H1 (cell line): ENCODE data around the gene GNB1L. TPM values are rescaled to one million over a fixed set of nuclear protein-coding genes. Genes with fewer than 3 reads are reported as not detected.

Experiments used
- CTCF ChIA-PET: fragments of 300-600 bp; sonication (Branson Sonifier 250); formaldehyde crosslinking; loops from one replicate; lab custom pipeline; 2021; ENCODE audit not compliant: partially characterized antibody; lab: Charles Lee
- POLR2A ChIA-PET: fragments of 300-600 bp; sonication (Branson Sonifier 250); formaldehyde crosslinking; loops from one replicate; lab custom pipeline; 2021; ENCODE audit warnings: inconsistent platforms; ENCODE audit not compliant: partially characterized antibody; lab: Charles Lee
- DNase-seq, 2 experiments: peaks; one replicate each; pipeline versions ENCODE4 v3.0.0 to v3.0.0-alpha.2; 2010 to 2022; ENCODE audit warnings: low spot score in 2 of 2, low read depth in 1 of 2, mixed read lengths in 1 of 2
- FAIRE-seq: peaks from 2 replicates; lab custom pipeline; 2011; peaks lifted over from hg19 to GRCh38; lab: Jason Lieb, UNC
- H2AFZ ChIP-seq: 2 replicates; pipeline ENCODE4 v1.8.1; 2012; ENCODE audit warnings: low read length, inconsistent platforms
- H2AK5ac ChIP-seq: 2 replicates; pipeline ENCODE4 v1.6.1; 2013; ENCODE audit warnings: low read depth, low read length
- H2BK120ac ChIP-seq: replicated peaks from 2 replicates; pipeline ENCODE3; 2013; ENCODE audit warnings: low read depth, low read length, inconsistent platforms
- H2BK12ac ChIP-seq: 2 replicates; pipeline ENCODE4 v1.6.1; 2013; ENCODE audit warnings: low read depth, low read length
- H2BK15ac ChIP-seq: 2 replicates; pipeline ENCODE4 v1.6.1; 2013; ENCODE audit warnings: low read length
- H2BK20ac ChIP-seq: 2 replicates; pipeline ENCODE4 v1.6.1; 2013; ENCODE audit warnings: low read length
- H2BK5ac ChIP-seq: 2 replicates; pipeline ENCODE4 v1.6.1; 2013; ENCODE audit warnings: low read depth, low read length
- H3K14ac ChIP-seq: 2 replicates; pipeline ENCODE4 v1.6.1; 2013; ENCODE audit warnings: inconsistent platforms; ENCODE audit not compliant: insufficient read length
- H3K18ac ChIP-seq: 2 replicates; pipeline ENCODE4 v1.6.1; 2013; ENCODE audit warnings: low read length; ENCODE audit errors: extremely low read depth
- H3K23ac ChIP-seq: 2 replicates; pipeline ENCODE4 v1.6.1; 2013; ENCODE audit warnings: inconsistent platforms; ENCODE audit not compliant: insufficient read length
- H3K23me2 ChIP-seq: 2 replicates; pipeline ENCODE4 v1.6.1; 2013; ENCODE audit warnings: low read depth, low read length
- H3K27ac ChIP-seq: 2 replicates; pipeline ENCODE4 v1.6.1; 2011; ENCODE audit warnings: low read depth, low read length, inconsistent platforms
- H3K27me3 ChIP-seq, 4 experiments: replicated peaks in 1 of 4; 1 replicate in 1 of 4; 2 replicates in 3 of 4; pipeline versions ENCODE4 v1.6.1 to v1.8.1; 2011 to 2013; ENCODE audit warnings: low read length in 3 of 4, mild to moderate bottlenecking in 3 of 4, inconsistent platforms in 2 of 4, mixed read lengths in 2 of 4, moderate library complexity in 1 of 4; ENCODE audit not compliant: control insufficient read depth in 3 of 4, insufficient read depth in 3 of 4; ENCODE audit errors: extremely low read depth in 1 of 4
- H3K36me3 ChIP-seq, 4 experiments: 2 replicates each; pipeline versions ENCODE4 v1.6.1 to v1.8.1; 2011 to 2013; ENCODE audit warnings: mild to moderate bottlenecking in 4 of 4, low read length in 3 of 4, moderate library complexity in 2 of 4, control low read depth in 1 of 4, inconsistent platforms in 1 of 4; ENCODE audit not compliant: insufficient read depth in 4 of 4, control insufficient read depth in 2 of 4
- H3K4ac ChIP-seq: replicated peaks from 2 replicates; pipeline ENCODE3; 2013; ENCODE audit warnings: low read length, low read depth, mixed read lengths, inconsistent platforms; ENCODE audit not compliant: insufficient read length
- H3K4me1 ChIP-seq, 4 experiments: replicated peaks in 1 of 4; 1 replicate in 1 of 4; 2 replicates in 3 of 4; pipeline versions ENCODE4 v1.6.1 to v1.8.1; 2011 to 2013; ENCODE audit warnings: low read length in 3 of 4, inconsistent platforms in 2 of 4, mixed read lengths in 1 of 4; ENCODE audit not compliant: insufficient read depth in 4 of 4, control insufficient read depth in 3 of 4
- H3K4me2 ChIP-seq, 2 experiments: 2 replicates each; pipeline versions ENCODE4 v1.6.1 to v1.8.1; 2011 to 2013; ENCODE audit warnings: low read depth in 2 of 2, low read length in 2 of 2, control low read depth in 1 of 2, inconsistent platforms in 1 of 2, mild to moderate bottlenecking in 1 of 2; ENCODE audit not compliant: insufficient read depth in 1 of 2
- H3K4me3 ChIP-seq, 4 experiments: fragments of 200-600, 300-600 bp in 1 of 4; sonication (generic), shearing (Covaris generic), sonication (Bioruptor Twin) in 1 of 4; 2 replicates each; pipeline versions ENCODE4 v1.5.1 to v1.8.1; 2011 to 2016; ENCODE audit warnings: low read length in 4 of 4, low read depth in 3 of 4, control low read depth in 2 of 4, inconsistent platforms in 2 of 4, mild to moderate bottlenecking in 2 of 4, mixed read lengths in 1 of 4, moderate library complexity in 1 of 4; ENCODE audit not compliant: insufficient read depth in 2 of 4; ENCODE audit errors: extremely low read depth in 1 of 4
- H3K56ac ChIP-seq: replicated peaks from 2 replicates; pipeline ENCODE3; 2013; ENCODE audit warnings: low read depth, mild to moderate bottlenecking, mixed read lengths, low read length, inconsistent platforms; ENCODE audit not compliant: insufficient read length
- H3K79me1 ChIP-seq: 2 replicates; pipeline ENCODE4 v1.6.1; 2013; ENCODE audit warnings: low read depth, low read length, control low read depth
- H3K79me2 ChIP-seq, 2 experiments: 2 replicates each; pipeline versions ENCODE4 v1.6.1 to v1.8.1; 2012 to 2013; ENCODE audit warnings: low read length in 2 of 2, mild to moderate bottlenecking in 2 of 2, inconsistent platforms in 1 of 2; ENCODE audit not compliant: insufficient read depth in 2 of 2, control insufficient read depth in 1 of 2
- H3K9ac ChIP-seq, 4 experiments: replicated peaks in 1 of 4; 1 replicate in 1 of 4; 2 replicates in 3 of 4; pipeline versions ENCODE4 v1.6.1 to v1.8.1; 2011 to 2013; ENCODE audit warnings: low read depth in 3 of 4, low read length in 3 of 4, control low read depth in 2 of 4, mild to moderate bottlenecking in 2 of 4, moderate library complexity in 2 of 4, inconsistent platforms in 1 of 4; ENCODE audit errors: extremely low read depth in 1 of 4
- H3K9me3 ChIP-seq, 2 experiments: 2 replicates each; pipeline versions ENCODE4 v1.6.1 to v1.8.1; 2012 to 2013; ENCODE audit warnings: mild to moderate bottlenecking in 2 of 2, moderate library complexity in 2 of 2, control low read depth in 1 of 2, inconsistent platforms in 1 of 2, low read depth in 1 of 2, low read length in 1 of 2, mixed read lengths in 1 of 2; ENCODE audit not compliant: insufficient read depth in 2 of 2
- H4K20me1 ChIP-seq, 2 experiments: replicated peaks in 1 of 2; 2 replicates each; pipeline versions ENCODE3 to v1.8.1; 2011 to 2013; ENCODE audit warnings: inconsistent platforms in 2 of 2, low read length in 2 of 2, mild to moderate bottlenecking in 1 of 2; ENCODE audit not compliant: insufficient read depth in 2 of 2, control insufficient read depth in 1 of 2
- H4K5ac ChIP-seq: 2 replicates; pipeline ENCODE4 v1.6.1; 2013; ENCODE audit warnings: low read length, low read depth, mixed read lengths, inconsistent platforms; ENCODE audit not compliant: insufficient read length
- H4K8ac ChIP-seq: 2 replicates; pipeline ENCODE4 v1.8.0; 2013; ENCODE audit warnings: mild to moderate bottlenecking, moderate library complexity, low read length, inconsistent platforms; ENCODE audit not compliant: insufficient read depth; ENCODE audit errors: extremely low read depth
- H4K91ac ChIP-seq: replicated peaks from 2 replicates; pipeline ENCODE3; 2013; ENCODE audit warnings: low read length, mixed read lengths, inconsistent platforms; ENCODE audit not compliant: insufficient read length
- POLR2A ChIP-seq, 2 experiments: IDR thresholded peaks; 1 replicate in 1 of 2; 2 replicates in 1 of 2; pipeline ENCODE4 v1.6.1; 2011; ENCODE audit warnings: low read depth in 2 of 2, low read length in 2 of 2, mild to moderate bottlenecking in 2 of 2; ENCODE audit errors: control extremely low read depth in 1 of 2
- WGBS, 2 experiments: shearing (Covaris generic) in 1 of 2; methylation state at CpG; one replicate each; pipeline versions ENCODE4 v1.1.6 to v1.1.7; 2013 to 2015; ENCODE audit warnings: low lambda C conversion rate in 2 of 2, mixed read lengths in 2 of 2, inconsistent platforms in 1 of 2, low coverage in 1 of 2, missing lambda C conversion rate in 1 of 2; ENCODE audit not compliant: insufficient replicate concordance in 2 of 2, insufficient coverage in 1 of 2, insufficient read length in 1 of 2; ENCODE audit errors: extremely low coverage in 1 of 2, missing lambda C conversion rate in 1 of 2; 5-methylcytosine and 5-hydroxymethylcytosine counted together
- polyA plus RNA-seq, 7 experiments: library from polyadenylated mRNA; depleted of rRNA in 3 of 7; stranded (reverse) in 5 of 7; unstranded in 2 of 7; fragments of >200 nt in 5 of 7; fragments of 200-250 nt in 2 of 7; gene quantifications; 1 replicate in 5 of 7; 2 replicates in 1 of 7; 4 replicates in 1 of 7; pipeline versions ENCODE4 v1.2.1 to v1.2.3, GENCODE V29; 2011 to 2013; ENCODE audit warnings: missing spikeins in 2 of 7, mixed read lengths in 2 of 7
- total RNA-seq: library from RNA; stranded (reverse); fragmentation: NEBNext Ultra II Directional; extraction: Animal tissue kit (Norgen Biotek cat#: 25700); gene quantifications from 2 replicates; pipeline ENCODE4 v1.2.1, GENCODE V29; 2021

GNB1L gene
- total and polyA plus RNA-seq, 2 of the 8 experiments (the other 6 are each of a cell fraction or from before 2014, with no cell fraction given): 14.0 to 15.6 TPM

GRCh38 chr22:19873960-19874306 lies 19.3 kb upstream of the GNB1L start:
- Histone ChIP-seq H4K91ac (no peak overlapping the region), H3K9ac (no peak overlapping the region), H3K79me1 (no peaks in the 10 kb centered on the region; the same call in 1 of the 2 replicates), H3K23ac (no peak overlapping the region), H2AFZ (no peak overlapping the region), H3K14ac (no peak overlapping the region), H3K4ac (no peak overlapping the region), H3K18ac (no peak overlapping the region), H4K8ac (no peak overlapping the region), H2BK120ac (no peak overlapping the region), H2BK5ac (peak overlapping the region; percentile 52), H3K27me3 (no peaks in the 10 kb centered on the region), H4K5ac (no peak overlapping the region), H3K27ac (no peak overlapping the region; the same call in 1 of the 2 replicates), H3K4me2 (no peak overlapping the region), H3K36me3 (0 out of 8 replicates have a peak, but pooled peaks cover 0 to 2% (median 0%) of the 10 kb centered on the region in 4 experiments), H2AK5ac (no peak overlapping the region), H3K4me1 (peaks cover 0 to 4% (median 0%) of the 10 kb centered on the region in 4 experiments; a peak in 2 of 7 replicates), H3K4me3 (no peak overlapping the region), H3K56ac (no peak overlapping the region), H4K20me1 (no peaks in the 10 kb centered on the region), H3K9me3 (no peaks in the 10 kb centered on the region), H3K23me2 (no peaks in the 10 kb centered on the region), H3K79me2 (no peaks in the 10 kb centered on the region), H2BK12ac (0 out of 2 replicates have a peak overlapping the region, but pooled peaks have one; percentile 60), H2BK15ac (no peak overlapping the region), H2BK20ac (no peak overlapping the region)
- ChIA-PET CTCF (interaction anchor here (2.6 kb wide), 1 partner anchor 10 kb away, joined by 7 read pairs; no protein-coding TSS in a partner anchor), POLR2A (interaction anchor here (1.0 kb wide), 1 partner anchor 25 kb away, joined by 3 read pairs; no protein-coding TSS in a partner anchor)
- DNase-seq (peak in 1 of 2 experiments; percentile 49), FAIRE-seq (no peak)
- 91% methylated on average over 7 of the region's 7 CpGs; no CpG with 5 or more reads in 1 of the 2 experiments for WGBS, 2 experiments
- no peak; a peak in 1 of 3 replicates for TF ChIP-seq POLR2A (IDR thresholded peaks at IDR 0.05; ENCODE audit: control extremely low read depth in 1 of 2, low read depth in 2 of 2, low read length in 2 of 2)
